Fibroblast of lung (primary cell): ENCODE measurements around the gene EPAS1. TPM values are rescaled to one million over a fixed set of nuclear protein-coding genes. Genes with fewer than 3 reads are reported as not detected.
A peak's percentile ranks its signal among the peaks of the same experiment; 100 is the strongest.

Experiments used
- DNase-seq, 2 donors: peaks; one replicate each; pipeline versions ENCODE4 v3.0.0 to v3.0.0-alpha.2; 2010; ENCODE audit warnings: low read depth in 2 of 2
- H2AFZ ChIP-seq: 2 replicates; pipeline ENCODE4 v1.5.1; 2012; ENCODE audit warnings: low read length, control low read depth, inconsistent platforms
- H3K27ac ChIP-seq: 2 replicates; pipeline ENCODE4 v1.5.1; 2011; ENCODE audit warnings: low read length, control low read depth; ENCODE audit not compliant: insufficient read depth
- H3K27me3 ChIP-seq: 2 replicates; pipeline ENCODE4 v1.5.1; 2011; ENCODE audit warnings: mild to moderate bottlenecking, low read length; ENCODE audit not compliant: control insufficient read depth, insufficient read depth
- H3K36me3 ChIP-seq: 2 replicates; pipeline ENCODE4 v1.5.1; 2011; ENCODE audit warnings: low read length; ENCODE audit not compliant: control insufficient read depth, insufficient read depth
- H3K4me1 ChIP-seq: 2 replicates; pipeline ENCODE4 v1.5.1; 2011; ENCODE audit warnings: low read length; ENCODE audit not compliant: control insufficient read depth, insufficient read depth; ENCODE audit errors: extremely low read depth
- H3K4me2 ChIP-seq: 2 replicates; pipeline ENCODE4 v1.5.1; 2011; ENCODE audit warnings: low read length, control low read depth; ENCODE audit not compliant: insufficient read depth; ENCODE audit errors: extremely low read depth
- H3K4me3 ChIP-seq, 4 experiments: fragments of 200-600 bp in 1 of 4; sonication (generic) in 1 of 4; replicated peaks in 1 of 4; 2 replicates each; pipeline ENCODE4 v1.5.1; 2011 to 2016; ENCODE audit warnings: low read length in 4 of 4, low read depth in 3 of 4, mild to moderate bottlenecking in 3 of 4, control low read depth in 2 of 4, inconsistent platforms in 1 of 4, mixed read lengths in 1 of 4; ENCODE audit not compliant: insufficient read depth in 1 of 4; ENCODE audit errors: control extremely low read depth in 1 of 4
- H3K79me2 ChIP-seq: 2 replicates; pipeline ENCODE4 v1.5.1; 2012; ENCODE audit warnings: mild to moderate bottlenecking, low read length, inconsistent platforms; ENCODE audit not compliant: control insufficient read depth, insufficient read depth
- H3K9ac ChIP-seq: 2 replicates; pipeline ENCODE4 v1.5.1; 2011; ENCODE audit warnings: mild to moderate bottlenecking, low read length, control low read depth; ENCODE audit not compliant: insufficient read depth
- H3K9me3 ChIP-seq: 2 replicates; pipeline ENCODE4 v1.5.1; 2012; ENCODE audit warnings: low read depth, low read length; ENCODE audit not compliant: control insufficient read depth, insufficient read depth
- H4K20me1 ChIP-seq: 2 replicates; pipeline ENCODE4 v1.5.1; 2011; ENCODE audit warnings: low read length; ENCODE audit not compliant: control insufficient read depth, insufficient read depth; ENCODE audit errors: extremely low read depth
- CTCF ChIP-seq, 2 donors: IDR thresholded peaks in 1 of 2; conservative IDR thresholded peaks in 1 of 2; 1 replicate in 1 of 2; 2 replicates in 1 of 2; pipeline ENCODE4 v1.5.1; 2011 to 2012; ENCODE audit warnings: low read length in 2 of 2, control low read depth in 1 of 2, inconsistent platforms in 1 of 2, low read depth in 1 of 2, mild to moderate bottlenecking in 1 of 2
- EZH2 ChIP-seq: IDR thresholded peaks from 2 replicates; pipeline ENCODE4 v1.5.1; 2012; ENCODE audit warnings: low read length, control low read depth, mild to moderate bottlenecking; ENCODE audit errors: missing control alignments
- polyA plus RNA-seq, 2 donors: library from polyadenylated mRNA; depleted of rRNA in 1 of 2; stranded (reverse) in 1 of 2; unstranded in 1 of 2; fragments of >200 nt; gene quantifications; 2 replicates each; pipeline ENCODE4 v1.2.1, GENCODE V29; 2011 to 2012; ENCODE audit warnings: missing spikeins in 1 of 2
- total RNA-seq: library from RNA; depleted of rRNA; stranded (reverse); fragments of >200 nt; gene quantifications from 2 replicates; pipeline ENCODE4 v1.2.1, GENCODE V29; 2014

EPAS1 gene
- total and polyA plus RNA-seq, 2 donors (not counting 1 experiment from before 2014, with no cell fraction given): 120 to 941 TPM

GRCh38 chr2:46367286-46367685 is 70.1 kb downstream of the EPAS1 start:
- DNase-seq: peak in 1 of 2 donors; percentile 33

GRCh38 chr2:46368401-46368800 is 71.2 kb downstream of the EPAS1 start:
- Histone ChIP-seq H3K9me3 (no peaks in the 10 kb centered on the region), H3K27me3 (no peaks in the 10 kb centered on the region), H3K4me1 (peaks cover 8% of the 10 kb centered on the region), H4K20me1 (no peaks in the 10 kb centered on the region), H3K79me2 (no peaks in the 10 kb centered on the region), H3K36me3 (peaks cover 12% of the 10 kb centered on the region), H3K27ac (no peak overlapping the region), H3K4me2 (no peak overlapping the region), H3K9ac (no peak overlapping the region), H3K4me3 (no peak overlapping the region), H2AFZ (no peak overlapping the region)
- DNase-seq: no peak
- TF ChIP-seq EZH2 (no peak), CTCF (conservative IDR thresholded peaks at IDR 0.05 in 1 of 2, IDR thresholded peaks at IDR 0.05 in 1 of 2; ENCODE audit: low read depth in 1 of 2, low read length in 2 of 2) (no peak)

More at GRCh38 chr2:46367286-46367685, 70.1 kb downstream of the EPAS1 start:
- TF ChIP-seq CTCF (conservative IDR thresholded peaks at IDR 0.05 in 1 of 2, IDR thresholded peaks at IDR 0.05 in 1 of 2; ENCODE audit: low read depth in 1 of 2, low read length in 2 of 2) (no peak), EZH2 (no peak)
- Histone ChIP-seq H3K79me2 (no peaks in the 10 kb centered on the region), H3K4me1 (peaks cover 12% of the 10 kb centered on the region), H3K27ac (no peak overlapping the region), H3K36me3 (peaks cover 17% of the 10 kb centered on the region), H3K27me3 (no peaks in the 10 kb centered on the region), H2AFZ (no peak overlapping the region), H3K9me3 (no peaks in the 10 kb centered on the region), H3K4me3 (no peak overlapping the region), H4K20me1 (no peaks in the 10 kb centered on the region), H3K9ac (no peak overlapping the region), H3K4me2 (no peak overlapping the region)

DNA sequence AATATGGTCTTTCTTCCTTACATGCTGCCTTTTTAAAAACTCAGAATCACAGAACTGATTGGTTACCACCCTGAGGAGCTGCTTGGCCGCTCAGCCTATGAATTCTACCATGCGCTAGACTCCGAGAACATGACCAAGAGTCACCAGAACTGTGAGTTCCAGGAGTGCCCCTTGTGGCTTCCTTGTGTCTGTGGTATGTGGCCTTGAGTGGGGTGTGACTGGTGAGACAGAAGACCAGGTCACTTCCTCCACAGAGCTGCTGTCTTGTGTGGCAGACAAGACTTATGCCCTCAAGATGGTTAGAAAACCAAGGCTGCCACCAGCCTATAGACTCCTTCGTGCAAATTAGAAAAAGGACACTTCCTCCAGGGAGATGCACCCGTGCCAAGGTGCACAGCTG is 72.6 kb downstream of the EPAS1 start:
- H3K9me3 ChIP-seq: no peaks in the 10 kb centered on the region
- no peak overlapping the region for H3K27ac ChIP-seq
- H3K4me2 ChIP-seq: no peak overlapping the region
- TF ChIP-seq EZH2: no peak
- TF ChIP-seq CTCF (conservative IDR thresholded peaks at IDR 0.05 in 1 of 2, IDR thresholded peaks at IDR 0.05 in 1 of 2; ENCODE audit: low read depth in 1 of 2, low read length in 2 of 2): no peak
- no peak overlapping the region for H3K9ac ChIP-seq
- no peak for DNase-seq
- peaks cover 12% of the 10 kb centered on the region for H3K36me3 ChIP-seq
- H3K79me2 ChIP-seq: no peaks in the 10 kb centered on the region
- no peak overlapping the region for H2AFZ ChIP-seq
- H3K4me1 ChIP-seq: peaks cover 4% of the 10 kb centered on the region
- no peaks in the 10 kb centered on the region for H4K20me1 ChIP-seq
- no peak overlapping the region for H3K4me3 ChIP-seq
- H3K27me3 ChIP-seq: no peaks in the 10 kb centered on the region
